Measurements from ENCODE around the gene SCYGR5.

DNA sequence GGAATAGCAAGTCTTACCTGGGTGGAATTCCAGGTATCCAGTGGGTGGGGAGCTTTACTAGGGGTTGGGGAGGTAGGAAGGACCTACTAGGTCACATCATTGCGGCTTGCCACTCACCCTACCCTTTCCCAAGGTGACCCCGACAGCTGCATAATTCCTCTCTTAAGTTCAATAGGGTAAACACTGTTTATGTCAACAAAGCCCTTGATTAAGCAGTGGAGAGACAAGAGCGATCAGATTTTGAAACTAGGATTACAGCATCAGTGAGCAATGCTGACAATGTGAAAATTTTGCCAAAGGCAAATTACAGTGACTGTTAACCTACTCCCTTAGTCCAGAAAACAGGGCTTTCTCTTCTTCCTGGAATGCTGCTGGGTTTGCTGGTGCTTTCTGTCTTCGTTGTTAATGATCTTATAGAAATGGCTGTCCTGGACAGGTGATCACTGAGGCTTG, 36.7 kb downstream of the SCYGR5 start:
- TF ChIP-seq POLR2A (IDR thresholded peaks at IDR 0.05), result no peak
- TF ChIP-seq, protein P1, sequence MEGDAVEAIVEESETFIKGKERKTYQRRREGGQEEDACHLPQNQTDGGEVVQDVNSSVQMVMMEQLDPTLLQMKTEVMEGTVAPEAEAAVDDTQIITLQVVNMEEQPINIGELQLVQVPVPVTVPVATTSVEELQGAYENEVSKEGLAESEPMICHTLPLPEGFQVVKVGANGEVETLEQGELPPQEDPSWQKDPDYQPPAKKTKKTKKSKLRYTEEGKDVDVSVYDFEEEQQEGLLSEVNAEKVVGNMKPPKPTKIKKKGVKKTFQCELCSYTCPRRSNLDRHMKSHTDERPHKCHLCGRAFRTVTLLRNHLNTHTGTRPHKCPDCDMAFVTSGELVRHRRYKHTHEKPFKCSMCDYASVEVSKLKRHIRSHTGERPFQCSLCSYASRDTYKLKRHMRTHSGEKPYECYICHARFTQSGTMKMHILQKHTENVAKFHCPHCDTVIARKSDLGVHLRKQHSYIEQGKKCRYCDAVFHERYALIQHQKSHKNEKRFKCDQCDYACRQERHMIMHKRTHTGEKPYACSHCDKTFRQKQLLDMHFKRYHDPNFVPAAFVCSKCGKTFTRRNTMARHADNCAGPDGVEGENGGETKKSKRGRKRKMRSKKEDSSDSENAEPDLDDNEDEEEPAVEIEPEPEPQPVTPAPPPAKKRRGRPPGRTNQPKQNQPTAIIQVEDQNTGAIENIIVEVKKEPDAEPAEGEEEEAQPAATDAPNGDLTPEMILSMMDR (IDR thresholded peaks at IDR 0.05), result no peak

Measured in body of pancreas (tissue), 4 donors.